Measurements from ENCODE around the gene MRPS34.

MRPS34 gene

DNA sequence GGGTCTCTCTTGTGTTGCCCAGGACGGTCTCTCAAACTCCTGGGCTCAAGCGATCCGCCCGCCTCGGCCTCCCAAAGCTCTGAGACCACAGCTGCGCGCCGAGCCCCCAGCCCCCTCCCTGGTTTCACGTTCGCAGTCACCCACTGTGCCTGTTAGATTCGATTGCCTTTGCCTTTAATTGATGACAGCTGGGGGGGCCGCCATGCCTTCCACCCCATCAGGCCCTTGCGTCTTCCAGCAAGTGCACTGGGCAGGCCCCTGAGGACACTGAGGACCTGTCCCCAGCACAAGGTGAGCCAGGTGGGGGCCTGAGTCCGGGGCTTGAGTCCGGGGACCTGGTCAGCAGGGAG lies 17.3 kb upstream of the MRPS34 start:
- no peak for TF ChIP-seq ZFX (IDR thresholded peaks at IDR 0.05; ENCODE audit: borderline replicate concordance)
- TF ChIP-seq, protein P1, sequence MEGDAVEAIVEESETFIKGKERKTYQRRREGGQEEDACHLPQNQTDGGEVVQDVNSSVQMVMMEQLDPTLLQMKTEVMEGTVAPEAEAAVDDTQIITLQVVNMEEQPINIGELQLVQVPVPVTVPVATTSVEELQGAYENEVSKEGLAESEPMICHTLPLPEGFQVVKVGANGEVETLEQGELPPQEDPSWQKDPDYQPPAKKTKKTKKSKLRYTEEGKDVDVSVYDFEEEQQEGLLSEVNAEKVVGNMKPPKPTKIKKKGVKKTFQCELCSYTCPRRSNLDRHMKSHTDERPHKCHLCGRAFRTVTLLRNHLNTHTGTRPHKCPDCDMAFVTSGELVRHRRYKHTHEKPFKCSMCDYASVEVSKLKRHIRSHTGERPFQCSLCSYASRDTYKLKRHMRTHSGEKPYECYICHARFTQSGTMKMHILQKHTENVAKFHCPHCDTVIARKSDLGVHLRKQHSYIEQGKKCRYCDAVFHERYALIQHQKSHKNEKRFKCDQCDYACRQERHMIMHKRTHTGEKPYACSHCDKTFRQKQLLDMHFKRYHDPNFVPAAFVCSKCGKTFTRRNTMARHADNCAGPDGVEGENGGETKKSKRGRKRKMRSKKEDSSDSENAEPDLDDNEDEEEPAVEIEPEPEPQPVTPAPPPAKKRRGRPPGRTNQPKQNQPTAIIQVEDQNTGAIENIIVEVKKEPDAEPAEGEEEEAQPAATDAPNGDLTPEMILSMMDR (IDR thresholded peaks at IDR 0.05): no peak
- no peak overlapping the region for H3K27ac ChIP-seq

DNA sequence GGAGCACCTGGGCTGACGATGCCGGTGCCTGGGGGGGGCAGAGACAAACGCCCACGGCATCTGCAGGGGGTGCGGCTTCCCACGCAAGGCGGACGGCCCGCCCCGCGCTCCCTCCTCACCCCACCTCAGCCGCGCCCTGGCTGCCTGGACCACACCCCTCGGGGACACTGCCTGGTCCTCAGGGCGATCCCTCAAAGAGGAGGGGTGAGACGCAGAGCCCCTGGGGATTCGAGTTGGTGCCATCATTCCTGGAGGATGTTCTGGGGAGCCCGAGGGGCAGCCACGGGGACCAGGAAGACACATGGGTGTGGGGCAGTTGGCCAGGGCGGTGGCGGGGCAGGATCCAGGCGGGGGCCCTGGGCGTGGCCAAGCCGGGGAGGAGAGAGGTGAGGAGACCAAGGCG lies 16.7 kb upstream of the MRPS34 start:
- no peak overlapping the region for H3K27ac ChIP-seq
- TF ChIP-seq, protein P1 (IDR thresholded peaks at IDR 0.05): no peak
- no peak for TF ChIP-seq ZFX (IDR thresholded peaks at IDR 0.05; ENCODE audit: borderline replicate concordance)

DNA sequence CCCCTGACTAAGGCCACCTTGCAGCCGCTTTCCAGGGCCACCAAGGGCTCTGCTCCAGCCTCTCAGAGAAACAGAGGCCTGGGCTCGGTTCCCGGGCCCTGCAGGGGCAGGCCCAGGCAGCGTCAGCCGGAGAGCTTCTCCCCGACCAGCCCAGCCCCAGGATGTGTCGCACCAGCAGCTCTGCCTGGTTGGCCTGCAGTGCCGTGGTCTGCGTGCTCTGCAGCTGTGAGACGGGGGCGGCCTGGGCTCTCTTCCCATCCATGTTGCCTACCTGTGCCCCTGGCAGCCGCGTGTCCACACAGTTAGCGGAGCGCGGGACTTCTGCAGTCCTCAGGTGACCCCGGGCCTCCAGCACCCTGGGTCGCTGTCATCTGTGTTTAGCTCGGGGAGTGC lies 15.8 kb upstream of the MRPS34 start:
- no peak overlapping the region for H3K27ac ChIP-seq
- no peak for TF ChIP-seq ZFX (IDR thresholded peaks at IDR 0.05; ENCODE audit: borderline replicate concordance)
- TF ChIP-seq, protein P1 (IDR thresholded peaks at IDR 0.05): no peak

DNA sequence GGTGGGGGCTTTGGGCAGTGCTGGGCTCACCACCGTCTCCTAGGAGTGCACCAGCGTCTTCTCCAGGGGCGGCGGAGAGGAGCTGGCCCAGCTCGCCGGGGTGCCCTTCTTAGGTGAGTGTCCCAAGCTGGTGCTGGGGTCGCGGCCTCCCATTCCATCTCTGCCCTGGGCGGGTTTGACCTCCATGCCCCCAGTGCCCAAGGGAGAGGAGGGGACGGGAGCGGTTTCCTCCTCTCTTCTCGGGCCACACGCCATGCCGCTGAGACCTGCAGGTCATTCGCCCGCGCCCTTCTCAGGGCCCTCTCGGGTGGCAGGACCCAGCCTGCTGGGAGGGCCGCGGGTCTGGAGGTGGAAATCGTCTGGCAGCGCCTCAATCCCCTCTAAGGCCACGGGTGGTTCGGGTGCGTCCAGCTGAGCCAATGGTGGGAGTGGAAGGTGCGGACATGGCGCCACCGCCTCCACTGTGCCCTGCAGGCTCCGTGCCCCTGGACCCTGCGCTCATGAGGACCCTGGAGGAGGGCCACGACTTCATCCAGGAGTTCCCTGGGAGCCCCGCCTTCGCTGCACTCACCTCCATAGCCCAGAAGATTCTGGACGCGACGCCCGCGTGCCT lies 15.3 kb upstream of the MRPS34 start:
- no peak overlapping the region for H3K27ac ChIP-seq
- TF ChIP-seq ZFX (IDR thresholded peaks at IDR 0.05; ENCODE audit: borderline replicate concordance): no peak
- TF ChIP-seq, protein P1 (IDR thresholded peaks at IDR 0.05): no peak

DNA sequence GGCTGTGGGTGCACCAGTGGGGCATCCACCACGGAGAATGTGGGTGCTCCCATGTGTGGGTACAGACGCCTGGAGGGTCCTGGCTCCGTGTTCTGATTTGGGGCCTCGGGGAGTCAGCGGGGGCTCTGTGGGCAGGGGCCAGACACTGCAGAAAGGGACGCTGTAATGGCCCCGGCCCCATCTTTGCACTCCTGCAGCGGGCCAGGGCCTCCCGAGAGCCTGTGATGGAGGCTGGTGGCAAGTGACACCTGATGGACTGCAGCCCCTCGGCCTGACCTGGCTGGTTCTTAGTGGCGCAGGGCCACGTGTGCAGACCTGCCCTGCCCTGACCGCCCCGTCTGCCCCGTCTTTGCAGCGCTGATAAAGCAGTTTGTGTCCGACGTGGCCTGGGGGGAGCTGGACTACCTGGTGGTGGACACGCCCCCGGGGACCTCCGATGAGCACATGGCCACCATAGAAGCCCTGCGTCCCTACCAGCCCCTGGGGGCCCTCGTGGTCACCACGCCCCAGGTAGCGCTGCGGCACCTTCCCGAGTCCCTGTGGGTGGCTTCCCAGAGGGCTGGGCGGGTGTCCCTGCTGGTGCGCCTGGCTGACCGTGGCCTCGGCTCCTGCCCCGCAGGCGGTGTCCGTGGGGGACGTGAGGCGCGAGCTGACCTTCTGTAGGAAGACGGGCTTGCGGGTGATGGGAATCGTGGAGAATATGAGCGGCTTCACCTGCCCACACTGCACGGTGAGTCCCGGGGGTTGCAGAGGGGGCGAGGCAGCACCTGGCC lies 14.6 kb upstream of the MRPS34 start:
- no peak overlapping the region for H3K27ac ChIP-seq
- TF ChIP-seq, protein P1 (IDR thresholded peaks at IDR 0.05): no peak
- no peak for TF ChIP-seq ZFX (IDR thresholded peaks at IDR 0.05; ENCODE audit: borderline replicate concordance)

DNA sequence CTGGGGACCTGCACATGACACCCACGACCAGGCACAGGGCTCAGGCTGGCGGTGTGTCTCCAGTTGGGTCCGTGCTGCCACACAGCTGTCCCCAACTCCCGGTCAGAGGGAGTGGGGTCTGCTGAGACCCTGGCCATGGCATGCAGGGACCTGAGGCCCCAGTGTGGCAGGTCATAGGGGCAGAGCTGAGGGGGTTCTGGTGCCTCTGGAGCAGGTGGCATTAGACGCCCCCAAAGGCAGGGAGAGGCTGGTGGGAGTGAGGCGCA lies 14.1 kb upstream of the MRPS34 start:
- no peak for TF ChIP-seq ZFX (IDR thresholded peaks at IDR 0.05; ENCODE audit: borderline replicate concordance)
- TF ChIP-seq, protein P1 (IDR thresholded peaks at IDR 0.05): no peak
- no peak overlapping the region for H3K27ac ChIP-seq

DNA sequence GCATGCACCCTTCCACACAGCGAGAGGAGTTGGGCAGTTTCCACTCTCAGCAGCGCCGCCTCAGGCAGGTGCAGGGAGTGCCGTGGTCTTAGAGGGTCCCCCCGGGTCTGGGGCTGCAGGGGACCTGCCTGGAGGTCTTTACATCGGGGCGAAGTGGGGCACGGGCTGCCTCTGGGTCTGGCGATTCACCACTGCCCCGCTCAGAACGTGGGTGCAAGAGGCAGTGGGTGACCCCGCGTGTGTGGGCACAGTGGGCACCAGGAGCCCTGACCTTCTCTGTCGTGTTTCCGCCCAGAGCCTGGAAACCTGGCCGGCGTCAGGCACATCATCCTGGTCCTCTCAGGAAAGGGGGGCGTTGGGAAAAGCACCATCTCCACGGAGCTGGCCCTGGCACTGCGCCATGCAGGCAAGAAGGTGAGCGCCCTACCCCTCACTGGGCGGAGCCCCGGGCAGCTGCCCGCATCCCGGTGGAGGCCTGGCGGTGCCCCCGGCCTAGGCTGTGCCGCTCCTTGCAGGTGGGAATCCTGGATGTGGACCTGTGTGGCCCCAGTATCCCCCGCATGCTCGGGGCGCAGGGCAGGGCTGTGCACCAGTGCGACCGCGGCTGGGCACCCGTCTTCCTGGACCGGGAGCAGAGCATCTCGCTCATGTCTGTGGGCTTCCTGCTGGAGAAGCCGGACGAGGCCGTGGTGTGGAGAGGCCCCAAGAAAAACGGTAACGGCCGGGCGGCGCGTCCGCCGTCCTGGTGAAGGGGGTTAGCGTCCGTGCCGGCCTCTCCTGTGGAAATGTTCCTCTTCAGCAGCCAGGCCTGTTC lies 13.5 kb upstream of the MRPS34 start:
- no peak for TF ChIP-seq ZFX (IDR thresholded peaks at IDR 0.05; ENCODE audit: borderline replicate concordance)
- TF ChIP-seq, protein P1 (IDR thresholded peaks at IDR 0.05): 0 out of 2 replicates have a peak, but pooled peaks have one; percentile 9
- no peak overlapping the region for H3K27ac ChIP-seq
